ENCODE measurements around the gene CRYBG2. TPM values are rescaled to one million over a fixed set of nuclear protein-coding genes. Genes with fewer than 3 reads are reported as not detected.

The CRYBG2 gene
- total and polyA plus RNA-seq, 2 of the 8 experiments (the other 6 are each of a cell fraction or from before 2014, with no cell fraction given), result 14.2 to 17.0 TPM

- TF ChIP-seq EZH2 (IDR thresholded peaks at IDR 0.05; ENCODE audit: low read depth, low read length, severe bottlenecking) (no peak), BRCA1 (IDR thresholded peaks at IDR 0.05; ENCODE audit: low read depth, low read length) (no peak), MAX (IDR thresholded peaks at IDR 0.05) (no peak), SP1 (IDR thresholded peaks at IDR 0.05; ENCODE audit: low read depth, low read length) (no peak), RXRA (IDR thresholded peaks at IDR 0.05; ENCODE audit: insufficient read depth, low read depth, low read length) (no peak), KDM4A (IDR thresholded peaks at IDR 0.05; ENCODE audit: low read depth, low read length, severe bottlenecking) (no peak)
- TF ChIP-seq, protein P1, sequence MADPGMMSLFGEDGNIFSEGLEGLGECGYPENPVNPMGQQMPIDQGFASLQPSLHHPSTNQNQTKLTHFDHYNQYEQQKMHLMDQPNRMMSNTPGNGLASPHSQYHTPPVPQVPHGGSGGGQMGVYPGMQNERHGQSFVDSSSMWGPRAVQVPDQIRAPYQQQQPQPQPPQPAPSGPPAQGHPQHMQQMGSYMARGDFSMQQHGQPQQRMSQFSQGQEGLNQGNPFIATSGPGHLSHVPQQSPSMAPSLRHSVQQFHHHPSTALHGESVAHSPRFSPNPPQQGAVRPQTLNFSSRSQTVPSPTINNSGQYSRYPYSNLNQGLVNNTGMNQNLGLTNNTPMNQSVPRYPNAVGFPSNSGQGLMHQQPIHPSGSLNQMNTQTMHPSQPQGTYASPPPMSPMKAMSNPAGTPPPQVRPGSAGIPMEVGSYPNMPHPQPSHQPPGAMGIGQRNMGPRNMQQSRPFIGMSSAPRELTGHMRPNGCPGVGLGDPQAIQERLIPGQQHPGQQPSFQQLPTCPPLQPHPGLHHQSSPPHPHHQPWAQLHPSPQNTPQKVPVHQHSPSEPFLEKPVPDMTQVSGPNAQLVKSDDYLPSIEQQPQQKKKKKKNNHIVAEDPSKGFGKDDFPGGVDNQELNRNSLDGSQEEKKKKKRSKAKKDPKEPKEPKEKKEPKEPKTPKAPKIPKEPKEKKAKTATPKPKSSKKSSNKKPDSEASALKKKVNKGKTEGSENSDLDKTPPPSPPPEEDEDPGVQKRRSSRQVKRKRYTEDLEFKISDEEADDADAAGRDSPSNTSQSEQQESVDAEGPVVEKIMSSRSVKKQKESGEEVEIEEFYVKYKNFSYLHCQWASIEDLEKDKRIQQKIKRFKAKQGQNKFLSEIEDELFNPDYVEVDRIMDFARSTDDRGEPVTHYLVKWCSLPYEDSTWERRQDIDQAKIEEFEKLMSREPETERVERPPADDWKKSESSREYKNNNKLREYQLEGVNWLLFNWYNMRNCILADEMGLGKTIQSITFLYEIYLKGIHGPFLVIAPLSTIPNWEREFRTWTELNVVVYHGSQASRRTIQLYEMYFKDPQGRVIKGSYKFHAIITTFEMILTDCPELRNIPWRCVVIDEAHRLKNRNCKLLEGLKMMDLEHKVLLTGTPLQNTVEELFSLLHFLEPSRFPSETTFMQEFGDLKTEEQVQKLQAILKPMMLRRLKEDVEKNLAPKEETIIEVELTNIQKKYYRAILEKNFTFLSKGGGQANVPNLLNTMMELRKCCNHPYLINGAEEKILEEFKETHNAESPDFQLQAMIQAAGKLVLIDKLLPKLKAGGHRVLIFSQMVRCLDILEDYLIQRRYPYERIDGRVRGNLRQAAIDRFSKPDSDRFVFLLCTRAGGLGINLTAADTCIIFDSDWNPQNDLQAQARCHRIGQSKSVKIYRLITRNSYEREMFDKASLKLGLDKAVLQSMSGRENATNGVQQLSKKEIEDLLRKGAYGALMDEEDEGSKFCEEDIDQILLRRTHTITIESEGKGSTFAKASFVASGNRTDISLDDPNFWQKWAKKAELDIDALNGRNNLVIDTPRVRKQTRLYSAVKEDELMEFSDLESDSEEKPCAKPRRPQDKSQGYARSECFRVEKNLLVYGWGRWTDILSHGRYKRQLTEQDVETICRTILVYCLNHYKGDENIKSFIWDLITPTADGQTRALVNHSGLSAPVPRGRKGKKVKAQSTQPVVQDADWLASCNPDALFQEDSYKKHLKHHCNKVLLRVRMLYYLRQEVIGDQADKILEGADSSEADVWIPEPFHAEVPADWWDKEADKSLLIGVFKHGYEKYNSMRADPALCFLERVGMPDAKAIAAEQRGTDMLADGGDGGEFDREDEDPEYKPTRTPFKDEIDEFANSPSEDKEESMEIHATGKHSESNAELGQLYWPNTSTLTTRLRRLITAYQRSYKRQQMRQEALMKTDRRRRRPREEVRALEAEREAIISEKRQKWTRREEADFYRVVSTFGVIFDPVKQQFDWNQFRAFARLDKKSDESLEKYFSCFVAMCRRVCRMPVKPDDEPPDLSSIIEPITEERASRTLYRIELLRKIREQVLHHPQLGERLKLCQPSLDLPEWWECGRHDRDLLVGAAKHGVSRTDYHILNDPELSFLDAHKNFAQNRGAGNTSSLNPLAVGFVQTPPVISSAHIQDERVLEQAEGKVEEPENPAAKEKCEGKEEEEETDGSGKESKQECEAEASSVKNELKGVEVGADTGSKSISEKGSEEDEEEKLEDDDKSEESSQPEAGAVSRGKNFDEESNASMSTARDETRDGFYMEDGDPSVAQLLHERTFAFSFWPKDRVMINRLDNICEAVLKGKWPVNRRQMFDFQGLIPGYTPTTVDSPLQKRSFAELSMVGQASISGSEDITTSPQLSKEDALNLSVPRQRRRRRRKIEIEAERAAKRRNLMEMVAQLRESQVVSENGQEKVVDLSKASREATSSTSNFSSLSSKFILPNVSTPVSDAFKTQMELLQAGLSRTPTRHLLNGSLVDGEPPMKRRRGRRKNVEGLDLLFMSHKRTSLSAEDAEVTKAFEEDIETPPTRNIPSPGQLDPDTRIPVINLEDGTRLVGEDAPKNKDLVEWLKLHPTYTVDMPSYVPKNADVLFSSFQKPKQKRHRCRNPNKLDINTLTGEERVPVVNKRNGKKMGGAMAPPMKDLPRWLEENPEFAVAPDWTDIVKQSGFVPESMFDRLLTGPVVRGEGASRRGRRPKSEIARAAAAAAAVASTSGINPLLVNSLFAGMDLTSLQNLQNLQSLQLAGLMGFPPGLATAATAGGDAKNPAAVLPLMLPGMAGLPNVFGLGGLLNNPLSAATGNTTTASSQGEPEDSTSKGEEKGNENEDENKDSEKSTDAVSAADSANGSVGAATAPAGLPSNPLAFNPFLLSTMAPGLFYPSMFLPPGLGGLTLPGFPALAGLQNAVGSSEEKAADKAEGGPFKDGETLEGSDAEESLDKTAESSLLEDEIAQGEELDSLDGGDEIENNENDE (IDR thresholded peaks at IDR 0.05; ENCODE audit: insufficient replicate concordance, low read length), result no peak
Measured at GRCh38 chr1:26318338-26319064, 35.4 kb downstream of the CRYBG2 start (continued).
